Omental fat pad (tissue), 4 donors: ENCODE results near the gene SOS2. TPM values are rescaled to one million over a fixed set of nuclear protein-coding genes. Genes with fewer than 3 reads are reported as not detected.

ENCODE experiments used
- ATAC-seq: fragments of 150-250 bp; one replicate; pipeline ENCODE4 v1.9.1; 2016; ENCODE audit warnings: mild to moderate bottlenecking, moderate library complexity; ENCODE audit not compliant: low FRiP score
- DNase-seq: peaks from one replicate; pipeline ENCODE4 v3.0.0-alpha.2; 2019; ENCODE audit warnings: low spot score
- CTCF ChIP-seq, 3 donors: fragments of 450-650 bp; IDR thresholded peaks; one replicate each; pipeline ENCODE4 v1.5.1; 2016 to 2017; ENCODE audit warnings: antibody characterized with exemption in 3 of 3, mild to moderate bottlenecking in 3 of 3, moderate library complexity in 2 of 3
- total RNA-seq, 4 donors: library from RNA; depleted of rRNA; stranded (reverse); fragments of >200 nt; gene quantifications; one replicate each; pipeline ENCODE4 v1.1.0, GENCODE V29; 2016

Gene SOS2
- total RNA-seq, 4 donors from 2014 or later = 31.3 to 53.0 (median 32.2) TPM

GRCh38 chr14:50237427-50237826 lies 6.0 kb upstream of the SOS2 start:
- no peak for ATAC-seq
- no peak for TF ChIP-seq CTCF (IDR thresholded peaks at IDR 0.05)

GRCh38 chr14:50233951-50234250 lies 2.5 kb upstream of the SOS2 start:
- TF ChIP-seq CTCF (IDR thresholded peaks at IDR 0.05) = no peak
- no peak for ATAC-seq

More at GRCh38 chr14:50237427-50237826, 6.0 kb upstream of the SOS2 start:
- DNase-seq = no peak

GRCh38 chr14:50233166-50233950 lies 2.0 kb upstream of the SOS2 start:
- DNase-seq (no peak), ATAC-seq (no peak)
- no peak for TF ChIP-seq CTCF (IDR thresholded peaks at IDR 0.05)

More at GRCh38 chr14:50233951-50234250, 2.5 kb upstream of the SOS2 start:
- no peak for DNase-seq

GRCh38 chr14:50232276-50232642 lies 881 bp upstream of the SOS2 start:
- no peak for DNase-seq
- peak; percentile 1 for ATAC-seq
- no peak for TF ChIP-seq CTCF (IDR thresholded peaks at IDR 0.05)

GRCh38 chr14:50230701-50231474 lies 490 bp downstream of the SOS2 start:
- DNase-seq (no peak), ATAC-seq (peak; percentile 49)
- no peak for TF ChIP-seq CTCF (IDR thresholded peaks at IDR 0.05)

- no peak for ATAC-seq
- no peak for DNase-seq
- no peak for TF ChIP-seq CTCF (IDR thresholded peaks at IDR 0.05)
Measured at GRCh38 chr14:50230401-50230700, 1.0 kb downstream of the SOS2 start.

GRCh38 chr14:50229681-50230080 lies 1.7 kb downstream of the SOS2 start:
- TF ChIP-seq CTCF (IDR thresholded peaks at IDR 0.05) = no peak
- ATAC-seq (no peak), DNase-seq (no peak)
